ENCODE data around the gene BRD9.

DNA sequence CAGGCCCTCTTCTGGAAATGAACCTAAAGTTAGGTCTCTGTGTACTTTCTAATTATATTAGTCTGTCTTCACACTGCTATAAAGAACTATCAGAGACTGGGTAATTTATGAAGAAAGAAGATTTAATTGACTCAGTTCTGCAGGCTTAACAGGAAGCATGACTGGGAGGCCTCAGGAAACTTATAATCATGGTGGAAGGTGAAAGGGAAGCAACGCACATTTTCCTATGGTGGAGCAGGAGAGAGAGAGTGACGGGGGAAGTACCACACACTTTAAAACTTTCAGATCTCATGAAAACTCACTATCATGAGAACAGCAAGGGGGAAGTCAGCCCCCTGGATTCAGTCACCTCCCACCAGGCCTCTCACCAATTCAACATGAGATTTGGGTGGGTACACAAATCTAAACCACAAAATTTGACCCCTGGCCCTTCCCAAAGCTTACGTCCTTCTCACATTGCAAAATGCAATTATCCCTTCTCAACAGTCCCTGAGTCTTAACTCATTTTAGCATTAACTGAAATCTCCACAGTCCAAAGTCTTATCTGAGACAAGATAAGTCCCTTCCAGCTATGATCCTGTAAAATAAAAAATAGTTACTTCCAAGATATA is 40.8 kb upstream of the BRD9 start:
- TF ChIP-seq EZH2 (IDR thresholded peaks at IDR 0.05; ENCODE audit: low read length), result no peak
- TF ChIP-seq, protein P1, sequence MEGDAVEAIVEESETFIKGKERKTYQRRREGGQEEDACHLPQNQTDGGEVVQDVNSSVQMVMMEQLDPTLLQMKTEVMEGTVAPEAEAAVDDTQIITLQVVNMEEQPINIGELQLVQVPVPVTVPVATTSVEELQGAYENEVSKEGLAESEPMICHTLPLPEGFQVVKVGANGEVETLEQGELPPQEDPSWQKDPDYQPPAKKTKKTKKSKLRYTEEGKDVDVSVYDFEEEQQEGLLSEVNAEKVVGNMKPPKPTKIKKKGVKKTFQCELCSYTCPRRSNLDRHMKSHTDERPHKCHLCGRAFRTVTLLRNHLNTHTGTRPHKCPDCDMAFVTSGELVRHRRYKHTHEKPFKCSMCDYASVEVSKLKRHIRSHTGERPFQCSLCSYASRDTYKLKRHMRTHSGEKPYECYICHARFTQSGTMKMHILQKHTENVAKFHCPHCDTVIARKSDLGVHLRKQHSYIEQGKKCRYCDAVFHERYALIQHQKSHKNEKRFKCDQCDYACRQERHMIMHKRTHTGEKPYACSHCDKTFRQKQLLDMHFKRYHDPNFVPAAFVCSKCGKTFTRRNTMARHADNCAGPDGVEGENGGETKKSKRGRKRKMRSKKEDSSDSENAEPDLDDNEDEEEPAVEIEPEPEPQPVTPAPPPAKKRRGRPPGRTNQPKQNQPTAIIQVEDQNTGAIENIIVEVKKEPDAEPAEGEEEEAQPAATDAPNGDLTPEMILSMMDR (optimal IDR thresholded peaks at IDR 0.05 in 1 of 3, IDR thresholded peaks at IDR 0.05 in 1 of 3, conservative IDR thresholded peaks at IDR 0.05 in 1 of 3; ENCODE audit: extremely low read depth in 1 of 3, insufficient read depth in 2 of 3, low read length in 3 of 3), result no peak
